ENCODE data around the gene DNAJB2. TPM values are rescaled to one million over a fixed set of nuclear protein-coding genes. Genes with fewer than 3 reads are reported as not detected.

DNAJB2 gene
- total RNA-seq, 4 donors from 2014 or later: 33.3 to 84.8 (median 50.7) TPM

GRCh38 chr2:219282943-219283581, 3.9 kb downstream of the DNAJB2 start:
- H3K9me3 ChIP-seq: no peaks in the 10 kb centered on the region
- peak overlapping the region in 2 of 4 donors; percentile 21 to 39 for H3K27ac ChIP-seq (replicated peaks in 1 of 4)
- no peak for DNase-seq (ENCODE audit: extremely low spot score)
- intact Hi-C loops (cut with DNase I): no loop called here
- peaks cover 25 to 69% (median 60%) of the 10 kb centered on the region in 4 donors for H3K4me1 ChIP-seq
- H3K27me3 ChIP-seq: no peaks in the 10 kb centered on the region
- TF ChIP-seq POLR2AphosphoS5 (IDR thresholded peaks at IDR 0.05): no peak
- TF ChIP-seq CTCF (IDR thresholded peaks at IDR 0.05): no peak
- TF ChIP-seq POLR2A (IDR thresholded peaks at IDR 0.05; ENCODE audit: low read depth): no peak
- TF ChIP-seq EP300 (IDR thresholded peaks at IDR 0.05): no peak
- no peak overlapping the region for H3K4me3 ChIP-seq
- H3K36me3 ChIP-seq: peaks cover 23 to 65% (median 61%) of the 10 kb centered on the region in 4 donors
- 89% methylated on average over 17 of the region's 17 CpGs for whole genome bisulfite sequencing

- WGBS: 79% methylated on average over 15 of the region's 16 CpGs
- Histone ChIP-seq H3K4me3 (no peak overlapping the region), H3K4me1 (peaks cover 22 to 70% (median 59%) of the 10 kb centered on the region in 4 donors), H3K27ac (replicated peaks in 1 of 4) (peak overlapping the region in 1 of 4 donors; percentile 52), H3K36me3 (peaks cover 23 to 65% (median 61%) of the 10 kb centered on the region in 4 donors), H3K9me3 (no peaks in the 10 kb centered on the region), H3K27me3 (no peaks in the 10 kb centered on the region)
- DNase-seq (ENCODE audit: extremely low spot score): no peak
- intact Hi-C loops (cut with DNase I): no loop called here
- TF ChIP-seq CTCF (IDR thresholded peaks at IDR 0.05) (no peak), POLR2AphosphoS5 (IDR thresholded peaks at IDR 0.05) (no peak), EP300 (IDR thresholded peaks at IDR 0.05) (no peak), POLR2A (IDR thresholded peaks at IDR 0.05; ENCODE audit: low read depth) (no peak)
Observed at GRCh38 chr2:219284501-219285372, 5.6 kb downstream of the DNAJB2 start.

GRCh38 chr2:219285373-219285735, 6.2 kb downstream of the DNAJB2 start:
- 88% methylated on average over 12 of the region's 12 CpGs for WGBS
- TF ChIP-seq POLR2A (IDR thresholded peaks at IDR 0.05; ENCODE audit: low read depth): no peak
- TF ChIP-seq CTCF (IDR thresholded peaks at IDR 0.05): no peak
- TF ChIP-seq EP300 (IDR thresholded peaks at IDR 0.05): no peak
- TF ChIP-seq POLR2AphosphoS5 (IDR thresholded peaks at IDR 0.05): no peak
- Histone ChIP-seq H3K4me1 (peaks cover 16 to 70% (median 58%) of the 10 kb centered on the region in 4 donors), H3K9me3 (no peaks in the 10 kb centered on the region), H3K27me3 (no peaks in the 10 kb centered on the region), H3K4me3 (no peak overlapping the region), H3K36me3 (peaks cover 23 to 64% (median 61%) of the 10 kb centered on the region in 4 donors), H3K27ac (replicated peaks in 1 of 4) (peak overlapping the region in 3 of 4 donors; percentile 43 to 59 (median 52))
- intact Hi-C loops (cut with DNase I): no loop called here
- DNase-seq (ENCODE audit: extremely low spot score): no peak

GRCh38 chr2:219285894-219286425, 6.8 kb downstream of the DNAJB2 start:
- intact Hi-C loops (cut with DNase I): no loop called here
- peaks cover 23 to 58% (median 56%) of the 10 kb centered on the region in 4 donors for H3K36me3 ChIP-seq
- no peaks in the 10 kb centered on the region for H3K9me3 ChIP-seq
- no peak for DNase-seq (ENCODE audit: extremely low spot score)
- H3K27ac ChIP-seq (replicated peaks in 1 of 4): peak overlapping the region; percentile 38 to 59 (median 48)
- WGBS: 59% methylated on average over 17 of the region's 17 CpGs
- H3K4me1 ChIP-seq: peaks cover 10 to 64% (median 52%) of the 10 kb centered on the region in 4 donors
- no peak overlapping the region for H3K4me3 ChIP-seq
- no peaks in the 10 kb centered on the region for H3K27me3 ChIP-seq
- no peak for TF ChIP-seq EP300 (IDR thresholded peaks at IDR 0.05)
- no peak for TF ChIP-seq POLR2AphosphoS5 (IDR thresholded peaks at IDR 0.05)
- no peak for TF ChIP-seq CTCF (IDR thresholded peaks at IDR 0.05)
- TF ChIP-seq POLR2A (IDR thresholded peaks at IDR 0.05; ENCODE audit: low read depth): no peak

All from esophagus muscularis mucosa (tissue), 4 donors.